Stimulated activated CD8-positive, alpha-beta memory T cell treated with anti-CD3 and anti-CD28 coated beads, Interleukin-12 subunit alpha, Interleukin-12 subunit beta, amount 100 ng/mL, for 24 hours (primary cell): ENCODE measurements around the gene OR6B3.

Experiments
- DNase-seq: peaks from one replicate; pipeline ENCODE4 v3.0.0-alpha.2; 2020; ENCODE audit errors: extremely low read depth

Gene OR6B3

DNA sequence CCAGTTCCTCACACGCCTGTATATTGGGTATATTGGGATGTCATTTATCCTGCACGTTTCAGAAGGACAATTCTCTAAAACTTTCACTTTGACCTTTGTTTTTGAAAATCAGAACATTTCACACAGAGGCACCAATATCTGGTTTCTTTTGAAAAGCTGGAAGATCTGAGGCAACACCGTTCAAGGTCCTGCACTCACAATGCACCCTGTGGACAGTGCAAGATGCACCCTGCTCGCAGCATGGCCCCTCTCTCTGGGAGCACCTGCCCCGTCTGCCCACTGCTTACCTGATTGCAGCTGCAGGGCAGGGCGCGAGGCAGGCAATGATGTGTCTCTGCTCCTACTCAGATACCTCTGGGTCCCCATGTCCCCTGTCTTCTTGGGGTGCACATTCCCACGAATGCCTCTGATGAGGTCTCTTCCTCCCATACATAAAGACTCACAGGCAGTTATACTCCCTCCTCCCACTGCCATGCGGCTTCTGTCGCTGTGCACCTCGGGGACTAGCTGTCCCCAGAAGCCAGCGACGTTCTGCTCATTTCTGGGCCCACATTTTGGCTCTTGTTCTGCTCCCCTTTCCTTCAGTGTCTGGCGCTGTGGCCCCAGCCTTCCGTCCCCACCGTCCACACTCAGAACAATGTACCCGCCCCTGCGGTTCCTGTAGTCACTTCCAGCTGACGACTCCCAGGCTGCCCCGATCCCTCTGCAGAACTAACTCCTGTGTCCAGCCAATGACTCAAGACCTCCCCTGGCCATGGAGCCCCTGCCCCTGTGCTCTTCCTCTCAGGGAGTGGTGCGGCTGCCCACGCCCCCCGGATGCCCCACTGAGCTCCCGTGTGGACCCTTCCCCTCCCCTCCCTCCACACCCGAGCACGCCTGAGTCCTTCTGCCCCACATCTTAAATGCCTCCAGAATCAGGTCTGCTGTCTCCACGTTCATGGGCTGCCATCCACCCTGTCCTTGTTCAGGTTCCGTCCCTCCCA lies at the start of gene OR6B3:
Gene OR6B3 (minus strand): TSS at position 349 of the 983 bp plus-strand sequence.
- DNase-seq, result no peak

DNA sequence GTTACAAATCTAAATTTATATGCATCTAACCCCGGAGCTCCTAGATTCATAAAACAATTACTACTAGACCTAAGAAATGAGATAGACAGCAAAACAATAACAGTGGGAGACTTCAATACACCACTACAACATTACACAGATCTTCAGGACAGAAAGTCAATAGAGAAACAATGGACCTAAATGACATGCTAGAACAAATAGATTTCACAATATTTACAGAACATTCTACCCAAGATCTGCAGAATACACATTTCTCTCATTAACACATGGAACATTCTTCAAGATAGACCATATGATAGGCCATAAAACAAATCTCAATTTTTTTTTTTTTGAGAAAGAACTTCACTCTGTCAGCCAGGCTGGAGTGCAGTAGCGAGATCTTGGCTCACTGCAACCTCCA lies 45.0 kb upstream of the OR6B3 start:
- DNase-seq, result no peak

- no peak for DNase-seq
Measured at GRCh38 chr2:240095556-240096523, 42.5 kb upstream of the OR6B3 start.

GRCh38 chr2:240089306-240089705 lies 36.0 kb upstream of the OR6B3 start:
- no peak for DNase-seq

DNA sequence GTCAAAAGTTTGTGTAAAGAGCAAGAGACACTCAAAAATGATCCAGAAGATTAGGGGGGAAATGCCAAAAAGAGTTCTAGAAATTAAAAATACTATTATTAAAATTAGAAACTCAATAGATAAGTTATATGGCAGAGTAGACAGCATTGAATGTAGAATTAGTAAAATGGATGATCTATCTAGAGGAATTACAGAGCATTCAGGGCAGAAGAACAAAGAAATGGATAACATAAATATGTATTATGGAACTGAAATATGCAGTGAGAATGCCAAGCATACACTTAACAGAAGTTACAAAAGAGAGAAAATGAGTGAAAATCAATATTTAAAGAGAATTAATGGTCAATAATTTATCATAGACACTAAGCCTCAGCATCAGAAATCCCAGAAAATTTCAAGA lies 33.2 kb upstream of the OR6B3 start:
- DNase-seq, result no peak

DNA sequence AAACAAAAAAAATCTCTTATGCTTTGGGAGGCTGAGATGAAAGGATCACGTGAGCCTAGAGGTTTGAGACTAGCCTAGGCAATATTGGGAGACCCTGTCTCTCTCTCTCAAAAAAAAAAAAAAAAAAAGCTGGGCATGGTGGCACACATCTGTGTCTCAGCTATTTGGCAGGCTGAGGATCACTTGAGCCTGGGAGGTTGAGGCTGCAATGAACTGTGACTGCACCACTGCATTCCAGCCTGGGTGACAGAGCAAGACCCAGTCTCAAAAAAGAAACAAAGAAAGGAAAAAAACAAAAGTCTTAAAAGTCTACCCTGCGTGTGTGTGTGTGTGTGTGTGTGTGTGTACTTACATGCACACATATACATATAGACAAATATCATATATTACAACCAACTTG lies 25.3 kb upstream of the OR6B3 start:
- no peak for DNase-seq

- DNase-seq, result no peak
Measured at GRCh38 chr2:240077442-240077841, 24.1 kb upstream of the OR6B3 start.

DNA sequence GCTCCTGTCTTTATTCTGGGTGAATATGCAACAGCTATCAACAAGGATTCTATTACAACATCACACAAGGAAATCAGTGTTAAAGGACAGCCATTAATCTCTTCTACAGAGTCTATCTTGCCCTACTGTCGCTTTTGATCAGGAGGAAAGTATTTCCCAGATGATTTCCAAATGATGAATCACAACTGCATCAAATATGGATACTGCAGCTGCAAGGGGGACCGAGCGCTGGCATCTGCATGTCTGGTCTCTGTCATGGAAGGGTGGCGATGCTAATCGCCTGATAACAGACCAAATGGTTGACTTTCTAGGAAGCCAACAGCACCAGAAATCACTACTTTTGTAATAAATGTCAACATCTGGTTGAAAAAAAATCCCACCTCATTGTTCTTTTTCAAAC lies 21.2 kb upstream of the OR6B3 start:
- no peak for DNase-seq

GRCh38 chr2:240070907-240071306 lies 17.6 kb upstream of the OR6B3 start:
- DNase-seq, result no peak

DNA sequence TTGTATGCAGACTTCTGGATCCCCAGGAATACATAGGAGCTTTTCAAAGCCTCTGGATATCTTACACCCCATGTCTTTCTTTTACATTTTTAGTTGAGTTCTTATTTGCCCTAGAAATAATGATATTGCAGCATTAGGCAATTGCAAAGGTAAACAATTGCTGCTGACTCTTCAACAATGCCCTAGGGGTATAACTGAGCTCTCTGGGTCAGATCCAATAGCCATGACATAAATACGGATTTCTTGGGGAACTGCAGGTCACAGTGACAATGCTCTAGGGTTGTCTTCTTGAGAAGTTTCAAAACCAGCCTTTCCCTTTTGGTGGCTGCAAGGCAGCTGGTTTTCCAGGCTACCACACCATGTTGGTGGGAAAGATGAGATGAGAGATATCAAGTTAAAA lies 16.5 kb upstream of the OR6B3 start:
- no peak for DNase-seq

DNA sequence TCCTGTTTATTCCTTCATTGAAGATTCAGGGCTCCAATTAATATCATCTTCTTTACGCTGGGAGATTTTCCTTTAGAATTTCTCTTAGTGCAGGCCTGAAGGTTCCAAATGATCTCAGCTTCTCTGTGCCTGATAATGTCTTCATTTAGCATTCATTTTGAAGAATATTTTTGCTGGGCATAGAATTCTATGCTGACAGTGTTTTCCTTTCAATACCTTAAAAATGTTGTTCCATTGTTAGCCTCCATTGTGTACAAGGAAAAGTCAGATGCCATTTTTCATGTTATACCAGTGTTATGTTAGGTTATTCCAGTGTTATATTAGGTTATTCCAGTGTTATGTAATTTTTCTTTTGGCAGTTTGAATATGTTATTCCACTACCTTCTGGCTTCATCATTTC lies 14.9 kb upstream of the OR6B3 start:
- DNase-seq, result no peak

GRCh38 chr2:240066489-240066888 lies 13.2 kb upstream of the OR6B3 start:
- DNase-seq, result no peak

- DNase-seq, result no peak
Measured at GRCh38 chr2:240064898-240065297, 11.6 kb upstream of the OR6B3 start.

DNA sequence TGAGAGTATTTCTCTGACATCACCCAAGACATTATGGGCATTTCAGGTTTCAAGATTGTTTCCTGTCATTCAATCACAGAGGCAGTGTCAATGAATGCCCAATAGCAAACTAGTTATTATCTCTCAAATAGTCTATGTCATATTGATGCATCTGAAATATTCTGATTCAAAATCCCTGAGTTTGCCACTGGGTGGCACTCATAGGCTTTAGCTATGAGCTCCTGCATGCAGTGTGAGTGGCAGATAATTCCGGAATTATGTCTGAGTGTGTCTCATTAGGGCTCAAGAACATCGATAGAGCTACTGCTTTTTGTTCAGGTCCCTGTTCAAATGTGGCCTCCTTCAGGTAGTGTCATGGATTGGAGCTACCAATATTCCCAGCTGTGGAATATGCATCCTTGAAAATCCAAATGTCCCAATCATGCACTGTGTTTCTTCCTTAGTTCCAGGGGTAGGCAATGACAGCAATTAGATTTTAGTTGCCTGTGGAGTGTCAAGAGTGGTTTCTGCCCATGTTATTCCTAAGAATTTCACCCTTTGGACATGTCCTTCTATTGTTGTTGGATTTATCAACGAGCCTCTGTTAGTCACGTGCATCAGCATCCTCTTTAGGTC lies 7.8 kb upstream of the OR6B3 start:
- no peak for DNase-seq

GRCh38 chr2:240056678-240057077 lies 3.4 kb upstream of the OR6B3 start:
- no peak for DNase-seq

DNA sequence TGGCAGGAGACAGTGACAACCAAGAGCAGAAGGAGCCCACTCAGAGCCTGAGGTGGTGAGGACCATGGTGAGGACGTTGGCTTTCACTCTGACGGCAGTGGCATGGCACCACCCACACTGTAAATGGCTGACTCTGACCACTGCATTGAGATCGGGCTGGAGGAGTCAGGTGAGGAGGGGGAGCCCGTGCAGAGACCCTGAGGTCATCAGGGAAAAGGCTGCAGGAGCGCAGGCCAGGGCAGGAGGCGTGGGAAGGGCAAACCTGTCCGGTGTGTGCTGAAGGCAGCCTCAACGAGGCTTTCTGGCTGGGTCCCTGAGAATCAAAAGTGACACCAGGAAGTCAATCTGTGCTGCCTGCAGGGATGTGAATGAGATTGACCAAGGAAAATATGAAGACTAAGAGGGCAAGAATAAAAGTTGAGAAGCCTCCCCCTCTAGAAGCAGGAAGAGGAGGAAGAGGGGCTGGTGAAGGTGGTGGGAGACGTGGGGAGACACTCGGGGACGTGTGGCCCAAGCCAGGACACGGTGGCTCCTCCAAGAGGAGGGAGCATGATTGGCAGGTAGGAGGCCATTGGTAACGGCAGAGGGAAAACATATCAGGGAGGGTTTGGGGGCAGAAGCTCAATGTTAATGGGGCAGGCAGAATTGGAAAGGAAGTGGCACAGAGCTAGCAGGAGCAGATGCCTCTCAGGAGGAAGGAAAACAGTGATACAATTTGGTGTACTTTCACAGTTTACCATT lies 2.0 kb upstream of the OR6B3 start:
- DNase-seq, result no peak

- DNase-seq, result no peak
Measured at GRCh38 chr2:240052524-240052923, 797 bp downstream of the OR6B3 start.

DNA sequence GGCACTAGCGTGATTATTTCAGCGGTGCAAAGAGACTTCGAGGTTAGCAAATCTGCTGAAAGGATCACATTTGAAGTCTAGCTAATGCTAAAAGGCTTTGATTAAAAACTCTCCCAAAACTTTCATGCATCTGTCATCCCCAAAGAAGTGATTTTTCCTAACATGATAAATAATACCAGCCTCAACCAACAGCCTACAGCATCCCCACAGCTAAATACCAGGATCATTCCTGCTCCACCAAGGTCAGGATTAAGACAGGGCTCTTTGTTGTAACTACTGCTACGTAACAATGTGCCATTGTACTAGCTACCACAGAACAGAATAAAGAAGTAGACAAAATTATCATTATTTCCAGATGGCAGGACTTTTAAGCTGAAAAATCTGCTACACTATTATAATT lies 1.6 kb downstream of the OR6B3 start:
- no peak for DNase-seq

DNA sequence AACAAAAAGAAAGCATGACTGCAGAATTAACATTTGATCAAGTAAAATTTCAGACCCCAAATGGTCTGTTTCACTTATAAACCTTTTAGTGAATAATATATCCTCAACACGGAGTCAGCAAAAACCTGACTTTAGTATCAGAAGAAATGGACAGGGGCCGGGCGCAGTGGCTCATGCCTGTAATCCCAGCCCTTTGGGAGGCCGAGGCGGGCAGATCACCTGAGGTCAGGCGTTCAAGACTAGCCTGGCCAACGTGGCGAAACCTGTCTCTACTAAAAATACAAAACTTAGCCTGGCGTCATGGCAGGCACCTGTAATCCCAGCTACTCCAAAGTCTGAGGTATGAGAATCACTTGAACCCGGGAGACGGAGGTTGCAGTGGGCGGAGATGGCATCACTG lies 3.0 kb downstream of the OR6B3 start:
- DNase-seq, result no peak

DNA sequence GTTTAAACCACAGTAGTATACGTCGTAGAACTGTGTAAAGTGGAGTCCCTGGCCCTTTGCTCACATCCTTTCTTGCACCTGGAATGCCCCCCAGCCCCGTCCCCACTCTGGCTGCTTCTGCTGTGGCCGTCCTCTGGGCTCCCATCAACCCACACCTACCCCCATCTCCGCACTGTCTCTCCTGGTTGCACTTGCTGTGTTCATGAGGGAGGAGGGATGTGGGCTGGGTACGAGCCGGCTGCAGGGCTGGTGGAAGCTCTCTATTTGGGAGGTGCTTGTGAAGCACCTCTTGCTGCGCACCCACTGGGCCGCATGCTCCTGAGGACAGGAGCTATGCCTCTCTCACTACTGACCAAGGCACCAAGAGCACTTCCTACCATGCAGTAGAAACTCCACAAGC lies 5.1 kb downstream of the OR6B3 start:
- no peak for DNase-seq

DNA sequence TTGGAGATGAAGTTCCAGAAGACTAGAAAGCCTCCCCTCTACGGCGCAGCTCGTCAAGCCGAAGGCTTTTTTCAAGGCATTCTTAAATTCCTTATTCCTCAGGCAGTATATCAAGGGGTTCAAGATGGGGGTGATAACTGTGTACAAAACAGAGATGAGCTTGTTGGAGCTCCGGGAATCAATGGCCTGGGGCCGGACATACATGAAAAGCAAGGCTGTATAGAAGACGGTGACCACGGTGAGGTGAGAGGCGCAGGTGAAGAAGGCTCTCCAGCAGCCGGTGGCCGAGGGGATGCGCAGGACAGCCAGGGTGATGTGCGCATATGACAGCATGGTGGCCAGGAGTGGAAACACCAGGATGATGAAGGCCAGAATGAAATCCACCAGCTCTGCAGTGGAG lies 8.2 kb downstream of the OR6B3 start:
- DNase-seq, result no peak
